ENCODE measurements around the gene TGIF2. TPM values are rescaled to one million over a fixed set of nuclear protein-coding genes. Genes with fewer than 3 reads are reported as not detected.

The TGIF2 gene
- total and polyA plus RNA-seq, 2 of the 13 experiments (the other 11 are each of a cell fraction or from before 2014, with no cell fraction given): 41.3 to 53.9 TPM

- TF ChIP-seq CTCF (CRISPR knock-in tag; IDR thresholded peaks at IDR 0.05): 0 out of 2 replicates have a peak, but pooled peaks have one; percentile 9
- TF ChIP-seq TMF1 (CRISPR knock-in tag; IDR thresholded peaks at IDR 0.05; ENCODE audit: low read depth): peak; percentile 87; the same call in 1 of the 2 replicates
- 0 out of 2 replicates have a peak, but pooled peaks have one; percentile 47 for TF ChIP-seq GATA4 (IDR thresholded peaks at IDR 0.05; ENCODE audit: borderline replicate concordance, low read depth)
- no peak for TF ChIP-seq JARID2 (CRISPR knock-in tag; IDR thresholded peaks at IDR 0.05; ENCODE audit: insufficient replicate concordance)
- TF ChIP-seq PAXIP1 (CRISPR knock-in tag; conservative IDR thresholded peaks at IDR 0.05): peak; percentile 80
- 0 out of 2 replicates have a peak, but pooled peaks have one; percentile 59 for TF ChIP-seq KLF6 (CRISPR knock-in tag; IDR thresholded peaks at IDR 0.05)
- no peak for TF ChIP-seq ZNF562 (CRISPR knock-in tag; IDR thresholded peaks at IDR 0.05; ENCODE audit: borderline replicate concordance)
- peak; percentile 88; the same call in 1 of the 2 replicates for TF ChIP-seq HNF1B (CRISPR knock-in tag; IDR thresholded peaks at IDR 0.05)
- TF ChIP-seq GATAD2A (CRISPR knock-in tag; IDR thresholded peaks at IDR 0.05): peak; percentile 78
- TF ChIP-seq ZNF496 (CRISPR knock-in tag; IDR thresholded peaks at IDR 0.05; ENCODE audit: insufficient replicate concordance): no peak
- TF ChIP-seq SMARCE1 (IDR thresholded peaks at IDR 0.05; ENCODE audit: borderline replicate concordance): no peak
- peak; percentile 76; the same call in 1 of the 2 replicates for TF ChIP-seq ZMYM3 (CRISPR knock-in tag; IDR thresholded peaks at IDR 0.05)
- TF ChIP-seq ATF5 (CRISPR knock-in tag; IDR thresholded peaks at IDR 0.05; ENCODE audit: low read depth): no peak
- TF ChIP-seq ZBTB44 (CRISPR knock-in tag; IDR thresholded peaks at IDR 0.05): no peak
- TF ChIP-seq ZNF101 (CRISPR knock-in tag; IDR thresholded peaks at IDR 0.05; ENCODE audit: borderline replicate concordance, low read depth): 0 out of 2 replicates have a peak, but pooled peaks have one; percentile 11
- no peak for TF ChIP-seq ZNF576 (CRISPR knock-in tag; IDR thresholded peaks at IDR 0.05)
- TF ChIP-seq SRSF4 (IDR thresholded peaks at IDR 0.05; ENCODE audit: low read depth, low read length, poor library complexity, severe bottlenecking): no peak
- TF ChIP-seq TBX3 (IDR thresholded peaks at IDR 0.05; ENCODE audit: borderline replicate concordance): no peak
These were observed at the start of gene TGIF2 (continued) for GRCh38 chr20:36573103-36573797.
